G401 (cell line): ENCODE data around the gene KLHL36. TPM values are rescaled to one million over a fixed set of nuclear protein-coding genes. Genes with fewer than 3 reads are reported as not detected.

ENCODE experiments used
- DNase-seq: peaks from one replicate; pipeline ENCODE4 v3.0.0-alpha.2; 2015; ENCODE audit warnings: low spot score
- in situ Hi-C: cut with HindIII; loops from 2 replicates; pipeline ENCODE4 v1.10.0; 2016; ENCODE audit warnings: low sequenced_read_pairs, mixed read lengths
- total RNA-seq: library from RNA; depleted of rRNA; stranded (reverse); fragments of >200 nt; shearing (Covaris generic); gene quantifications from 2 replicates; pipeline ENCODE4 v1.2.3, GENCODE V29; 2014; rRNA removed

Gene KLHL36
- 29.7 and 35.2 TPM in 2 replicates for total RNA-seq

GRCh38 chr16:84647828-84648594, at the start of gene KLHL36:
Gene KLHL36, plus strand, starts transcription at chr16:84648511. Its CDS starts 2,357 bp downstream, at chr16:84650868.
- peak; percentile 35 for DNase-seq
- in situ Hi-C loops: no loop called here

DNA sequence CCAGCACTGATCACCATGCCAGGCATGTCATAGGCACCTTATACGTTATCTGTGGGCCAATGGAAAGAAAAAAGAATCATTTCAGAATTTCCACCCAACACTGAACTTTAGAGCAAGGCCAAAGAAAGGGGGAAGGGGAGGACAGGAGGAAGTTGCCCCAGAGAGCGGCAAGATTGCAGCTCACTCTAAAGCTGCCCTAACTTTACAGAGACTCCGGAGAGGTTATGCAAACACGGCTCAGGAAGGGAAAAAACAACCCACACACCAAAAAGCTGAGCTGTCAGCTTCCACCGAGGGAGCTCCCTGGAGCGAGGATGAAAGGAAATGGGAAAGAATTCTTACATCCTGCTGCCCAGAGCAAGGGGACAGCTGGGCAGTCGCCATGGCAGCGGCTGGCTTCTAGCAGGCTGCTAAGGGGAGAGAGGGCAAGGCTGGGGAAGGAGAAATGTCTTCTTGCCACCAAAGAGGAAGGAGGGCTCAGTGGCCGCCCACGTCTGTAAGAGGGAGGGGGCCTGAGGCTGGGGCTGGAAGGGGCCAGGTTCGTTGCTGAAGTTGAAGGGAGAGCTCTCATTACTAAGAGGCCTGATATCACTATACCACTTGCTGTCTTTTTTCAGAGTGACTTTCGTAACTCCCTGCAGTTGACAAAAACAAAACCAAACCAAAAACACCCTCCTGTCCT, 48.6 kb upstream of the KLHL36 start:
- peak; percentile 37 for DNase-seq
- in situ Hi-C loops: no loop called here

GRCh38 chr16:84600343-84601229, 47.7 kb upstream of the KLHL36 start:
- in situ Hi-C loops: no loop called here
- DNase-seq: no peak

- in situ Hi-C loops: no loop called here
- DNase-seq: no peak
Measured at GRCh38 chr16:84603140-84603816, 45.0 kb upstream of the KLHL36 start.

DNA sequence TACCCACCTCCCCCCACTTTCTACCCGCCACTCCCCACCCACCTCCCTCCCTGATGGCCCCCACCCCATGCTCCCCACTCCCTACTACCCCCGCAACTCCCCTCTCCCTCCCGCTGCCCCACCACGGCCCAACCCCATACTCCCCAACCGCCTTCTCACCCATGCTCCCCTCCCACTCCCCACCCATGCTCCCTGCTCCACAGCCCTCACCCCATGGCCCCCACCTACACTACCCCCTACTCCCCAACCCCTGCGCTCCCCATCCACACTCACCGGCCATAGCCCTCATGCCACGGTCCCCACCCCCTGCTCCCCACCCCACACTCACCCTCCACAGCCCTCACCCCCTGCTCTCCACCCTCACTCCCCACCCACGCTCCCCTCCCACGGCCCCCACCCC, 44.4 kb upstream of the KLHL36 start:
- in situ Hi-C loops: no loop called here
- no peak for DNase-seq

DNA sequence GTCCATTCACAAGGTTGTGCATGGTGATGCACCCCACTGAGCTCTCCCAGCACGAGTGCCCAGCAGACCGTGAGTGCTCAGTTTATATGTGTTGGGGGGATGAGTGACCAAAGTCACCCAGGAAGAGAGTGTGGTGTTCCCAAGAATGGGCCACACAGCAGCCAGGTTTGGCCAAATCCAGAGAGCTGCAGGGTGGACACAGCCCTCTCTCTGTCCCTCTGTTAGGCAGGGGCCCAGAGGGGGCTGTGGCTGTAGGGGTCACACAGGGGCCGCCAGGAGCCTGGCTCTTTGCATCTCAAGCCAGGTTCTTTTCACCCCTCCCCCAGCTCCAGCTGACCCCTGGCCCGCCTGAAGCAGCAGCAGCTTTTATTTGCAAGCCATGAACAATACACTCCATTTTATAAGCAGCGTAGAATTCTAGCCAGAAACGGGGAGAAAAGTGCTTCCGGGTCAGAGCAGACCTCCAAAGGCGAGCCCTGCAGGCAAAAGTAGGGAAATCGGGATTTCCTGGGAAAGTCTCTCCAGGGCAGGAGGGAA, 43.8 kb upstream of the KLHL36 start:
- DNase-seq: no peak
- in situ Hi-C loops: no loop called here

DNA sequence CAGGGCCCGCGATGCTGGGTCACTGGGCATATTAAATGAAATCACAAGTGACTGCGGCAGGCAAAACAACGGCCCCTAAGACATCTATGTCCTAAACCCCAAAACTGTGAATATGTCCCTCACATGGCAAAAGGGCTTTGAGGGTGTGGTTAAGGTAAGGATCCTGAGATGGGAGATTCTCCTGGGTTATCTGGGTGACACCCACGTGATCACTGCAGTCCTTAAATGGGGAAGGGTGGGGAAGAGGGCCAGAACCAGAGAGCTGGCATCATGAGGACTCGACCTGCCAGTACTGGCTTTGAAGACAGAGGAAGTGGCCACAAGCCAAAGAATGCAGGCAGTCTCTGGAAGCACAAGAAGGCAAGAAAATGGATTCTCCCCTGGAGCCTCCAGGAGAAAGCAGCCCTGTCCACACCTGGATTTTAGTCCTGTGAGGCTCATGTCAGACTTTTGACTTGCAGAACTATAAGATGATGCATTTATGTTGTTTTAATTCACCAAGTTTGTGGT, 42.9 kb upstream of the KLHL36 start:
- DNase-seq: no peak
- in situ Hi-C loops: no loop called here

DNA sequence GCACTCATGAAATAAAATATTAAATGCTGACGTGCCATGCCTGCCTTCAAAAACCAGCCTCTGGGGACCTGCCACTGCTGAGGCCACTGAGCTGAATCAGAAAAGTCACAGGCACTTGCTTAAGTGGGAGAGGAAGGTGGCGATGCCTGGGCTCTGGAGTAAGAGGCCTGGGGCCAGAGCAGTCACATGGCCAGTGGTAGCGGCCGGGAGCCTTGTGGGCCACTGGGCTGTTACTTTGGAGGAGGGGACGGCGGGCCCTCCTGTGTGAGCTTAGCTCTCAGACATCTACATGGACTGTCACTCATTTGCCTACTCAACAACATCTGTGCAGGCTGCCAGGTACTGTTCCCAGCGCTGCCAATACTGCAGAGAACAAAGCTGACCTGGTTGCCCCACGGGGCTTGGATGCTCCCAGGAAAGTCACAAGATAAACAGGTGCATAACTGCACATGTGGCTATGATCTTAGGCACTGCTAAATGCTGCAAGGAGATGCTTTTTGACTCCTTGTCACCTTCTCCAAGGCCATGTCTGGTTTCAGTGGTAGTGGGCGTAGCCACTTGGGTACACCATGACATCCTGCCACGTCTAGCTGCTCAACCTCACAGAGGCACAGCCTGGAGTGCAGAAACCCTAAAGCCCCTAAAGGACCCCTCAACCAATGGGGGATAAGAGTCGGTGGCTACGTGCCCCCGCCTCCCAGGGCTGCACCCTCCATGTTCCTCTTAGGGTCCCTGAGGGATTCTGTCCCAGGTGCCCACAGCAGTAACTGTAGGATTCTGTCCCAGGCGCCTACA, 42.0 kb upstream of the KLHL36 start:
- in situ Hi-C loops: no loop called here
- no peak for DNase-seq

- DNase-seq: no peak
- in situ Hi-C loops: no loop called here
Measured at GRCh38 chr16:84607061-84607460, 41.2 kb upstream of the KLHL36 start.

- in situ Hi-C loops: no loop called here
Measured at GRCh38 chr16:84607694-84608093, 40.6 kb upstream of the KLHL36 start.

GRCh38 chr16:84608282-84608681, 40.0 kb upstream of the KLHL36 start:
- in situ Hi-C loops: no loop called here
- DNase-seq: no peak

More at GRCh38 chr16:84607694-84608093, 40.6 kb upstream of the KLHL36 start:
- DNase-seq: no peak

DNA sequence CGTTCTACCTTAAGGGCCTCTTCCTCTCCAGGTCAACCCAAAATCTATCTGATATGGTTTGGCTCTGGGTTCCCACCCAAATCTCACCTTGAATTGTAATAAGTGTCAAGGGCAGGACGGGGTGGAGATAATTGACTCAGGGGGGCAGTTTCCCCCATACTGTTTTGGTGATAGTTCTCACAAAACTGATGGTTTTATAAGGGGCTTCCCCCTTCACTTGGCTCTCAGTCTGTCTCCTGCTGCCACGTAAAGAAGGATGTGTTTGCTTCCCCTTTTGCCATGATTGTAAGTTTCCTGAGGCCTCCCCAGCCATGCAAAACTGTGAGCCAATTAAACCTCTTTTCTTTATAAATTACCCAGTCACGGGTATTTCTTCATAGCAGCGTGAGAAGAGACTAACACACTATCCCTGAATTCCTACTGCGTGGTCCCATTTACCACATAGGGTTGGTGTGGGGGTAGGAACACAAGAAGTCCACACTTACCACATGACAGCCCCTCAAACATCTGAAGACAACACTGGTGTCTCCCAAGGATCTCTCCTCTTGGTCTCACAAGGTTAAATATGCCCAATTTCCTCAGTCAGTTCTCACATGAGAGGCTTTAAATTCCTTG, 38.6 kb upstream of the KLHL36 start:
- in situ Hi-C loops: no loop called here
- no peak for DNase-seq

DNA sequence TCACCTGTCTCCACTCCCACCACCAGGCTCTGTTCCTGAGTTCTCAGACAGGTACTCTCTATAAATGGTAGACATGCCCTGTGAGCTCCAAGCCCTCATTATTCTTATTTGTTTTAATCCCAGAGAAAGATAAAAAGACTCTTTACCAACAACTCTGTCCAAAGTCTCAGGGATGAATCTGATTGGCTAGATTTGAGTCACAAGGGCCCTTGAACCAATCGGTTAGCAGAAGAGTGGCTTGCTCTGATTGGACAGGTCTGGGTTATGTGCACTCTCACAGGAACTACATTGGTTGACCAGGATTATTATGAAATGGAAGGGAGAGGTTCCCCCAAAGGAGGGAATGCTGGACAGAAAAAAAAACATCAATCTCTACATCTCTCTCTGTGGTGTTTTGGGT, 37.9 kb upstream of the KLHL36 start:
- in situ Hi-C loops: no loop called here
- no peak for DNase-seq

DNA sequence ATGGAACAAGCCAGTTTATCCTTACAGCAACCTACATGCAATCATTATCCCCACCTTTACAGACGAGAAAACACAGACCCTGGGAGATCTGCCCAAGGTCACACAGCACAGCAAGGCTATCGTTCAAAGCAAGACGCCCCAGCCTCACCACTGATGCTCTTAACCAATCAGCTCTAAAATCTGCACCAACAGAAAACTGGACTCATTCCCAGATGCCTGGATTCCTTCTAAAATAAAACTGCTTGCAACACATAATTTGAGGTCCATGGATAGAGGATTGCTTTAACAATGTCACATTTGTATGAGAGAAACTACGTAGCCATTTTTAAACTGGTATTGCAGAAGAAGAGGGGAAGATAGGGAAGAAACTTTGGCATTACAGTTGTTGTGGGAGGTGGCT, 37.3 kb upstream of the KLHL36 start:
- in situ Hi-C loops: no loop called here
- DNase-seq: no peak

DNA sequence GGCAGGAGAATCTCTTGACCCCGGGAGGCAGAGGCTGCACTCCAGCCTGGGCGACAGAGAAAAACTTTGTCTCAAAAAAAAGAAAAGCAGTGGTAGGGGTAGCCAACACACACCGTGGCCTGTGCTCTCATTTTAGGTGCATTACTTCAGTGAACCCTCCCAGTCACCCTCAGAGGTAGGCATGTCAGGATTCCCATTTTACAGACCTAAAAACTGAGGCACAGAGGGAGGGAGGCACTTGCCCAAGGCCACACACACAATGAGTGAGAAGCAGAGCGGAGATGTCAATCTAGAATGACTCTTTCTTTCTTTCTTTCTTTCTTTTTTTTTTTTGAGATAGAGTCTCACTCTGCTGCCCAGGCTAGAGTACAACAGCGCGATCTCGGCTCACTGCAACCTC, 35.6 kb upstream of the KLHL36 start:
- in situ Hi-C loops: no loop called here
- no peak for DNase-seq

DNA sequence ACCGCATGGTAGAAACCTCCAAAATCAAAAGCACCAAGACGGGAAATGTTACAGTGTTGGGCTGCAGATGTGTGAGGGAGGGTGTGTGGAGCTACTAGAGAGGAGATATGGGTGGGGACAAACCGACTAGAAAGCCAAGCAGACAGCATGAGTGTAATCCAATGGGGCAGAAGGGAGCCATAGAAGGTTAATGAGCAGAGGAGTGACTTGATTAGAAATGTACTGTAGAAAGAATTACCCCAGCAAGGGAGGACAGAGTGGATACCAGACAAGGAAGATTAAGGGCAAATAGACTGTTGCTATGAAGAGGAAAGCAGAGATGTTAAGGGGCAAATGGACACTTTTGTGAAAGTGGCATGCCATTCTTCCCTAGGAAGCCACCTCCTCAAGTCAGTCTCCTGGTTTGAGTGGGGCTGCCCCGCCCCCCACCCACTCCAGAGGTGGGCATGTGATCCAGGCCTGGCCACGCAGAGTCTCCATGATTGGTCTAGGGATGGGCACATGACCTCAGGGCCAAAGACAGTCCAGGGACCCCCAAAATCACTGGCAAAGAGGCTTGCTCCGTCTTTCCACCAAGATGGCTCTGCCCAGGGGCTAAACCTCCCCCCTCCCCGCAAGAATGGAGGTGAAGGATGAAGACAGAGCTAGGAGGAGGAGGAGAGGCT, 34.8 kb upstream of the KLHL36 start:
- no peak for DNase-seq
- in situ Hi-C loops: no loop called here

DNA sequence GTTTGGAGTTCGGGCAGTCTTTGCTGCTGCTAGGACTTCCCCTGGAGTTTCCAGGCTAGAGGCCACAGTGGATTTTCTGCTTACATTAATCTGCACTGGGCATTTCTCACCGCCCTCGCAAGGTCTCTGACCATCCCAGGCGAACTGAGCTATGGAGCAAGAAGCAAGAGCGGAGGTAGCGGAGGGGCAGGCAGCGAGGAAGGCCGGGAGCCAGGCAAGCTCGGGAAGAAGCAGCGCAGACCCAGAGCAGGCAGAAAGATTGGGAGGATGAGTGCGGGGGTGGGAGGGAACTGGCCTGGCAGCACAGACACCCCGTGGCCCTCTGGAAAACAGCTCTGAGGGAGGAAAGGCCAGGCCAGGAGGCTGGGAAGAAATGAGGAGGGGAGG, 34.2 kb upstream of the KLHL36 start:
- DNase-seq: no peak
- in situ Hi-C loops: no loop called here
